ENCODE data around the gene TLK2. TPM values are rescaled to one million over a fixed set of nuclear protein-coding genes. Genes with fewer than 3 reads are reported as not detected.

Gene TLK2
- total RNA-seq, 1 experiment from 2014 or later, result 65.9 TPM

- H3K4me3 ChIP-seq, result no peak overlapping the region
- DNase-seq (ENCODE audit: low read depth in 1 of 2, low spot score in 2 of 2), result no peak
Observed at GRCh38 chr17:62658136-62658920, 179.7 kb downstream of the TLK2 start.

GRCh38 chr17:62660629-62661118 lies 182.0 kb downstream of the TLK2 start:
- Histone ChIP-seq H3K27me3 (replicated peaks) (no peaks in the 10 kb centered on the region), H3K27ac (no peak overlapping the region), H3K4me3 (no peak overlapping the region), H3K4me1 (replicated peaks) (peaks cover 17% of the 10 kb centered on the region), H3K36me3 (peaks cover 31% of the 10 kb centered on the region), H3K9me3 (replicated peaks) (peaks cover 4% of the 10 kb centered on the region; the same call in 1 of the 2 replicates)
- no peak for DNase-seq (ENCODE audit: low read depth in 1 of 2, low spot score in 2 of 2)

More at GRCh38 chr17:62658136-62658920, 179.7 kb downstream of the TLK2 start:
- peaks cover 4% of the 10 kb centered on the region; the same call in 1 of the 2 replicates for H3K9me3 ChIP-seq (replicated peaks)
- peaks cover 27% of the 10 kb centered on the region for H3K36me3 ChIP-seq
- peaks cover 33% of the 10 kb centered on the region for H3K4me1 ChIP-seq (replicated peaks)
- no peaks in the 10 kb centered on the region for H3K27me3 ChIP-seq (replicated peaks)
- H3K27ac ChIP-seq, result no peak overlapping the region

GRCh38 chr17:62661337-62661736 lies 182.7 kb downstream of the TLK2 start:
- Histone ChIP-seq H3K4me3 (no peak overlapping the region), H3K27me3 (replicated peaks) (no peaks in the 10 kb centered on the region), H3K36me3 (peaks cover 34% of the 10 kb centered on the region), H3K4me1 (replicated peaks) (peaks cover 16% of the 10 kb centered on the region), H3K27ac (no peak overlapping the region), H3K9me3 (replicated peaks) (peaks cover 4% of the 10 kb centered on the region; the same call in 1 of the 2 replicates)
- DNase-seq (ENCODE audit: low read depth in 1 of 2, low spot score in 2 of 2), result no peak

GRCh38 chr17:62662855-62663254 lies 184.2 kb downstream of the TLK2 start:
- peaks cover 4% of the 10 kb centered on the region; the same call in 1 of the 2 replicates for H3K9me3 ChIP-seq (replicated peaks)
- no peak overlapping the region for H3K27ac ChIP-seq
- H3K4me1 ChIP-seq (replicated peaks), result peaks cover 8% of the 10 kb centered on the region
- H3K4me3 ChIP-seq, result no peak overlapping the region
- peak in 1 of 2 experiments; percentile 17 for DNase-seq (ENCODE audit: low read depth in 1 of 2, low spot score in 2 of 2)
- no peaks in the 10 kb centered on the region for H3K27me3 ChIP-seq (replicated peaks)
- H3K36me3 ChIP-seq, result peaks cover 49% of the 10 kb centered on the region

Other genes starting within 250 kb of the TLK2 start
- not detected in 2 replicates for gene EFCAB3, start 98.3 kb upstream of the TLK2 start, total RNA-seq (2014; rRNA removed; shearing (Covaris generic))
- gene METTL2A, start 54.9 kb upstream of the TLK2 start, total RNA-seq (2014; rRNA removed; shearing (Covaris generic)), result 18.9 and 29.9 TPM in 2 replicates
- 202 and 254 TPM in 2 replicates for gene MRC2, start 148.8 kb downstream of the TLK2 start, total RNA-seq (2014; rRNA removed; shearing (Covaris generic))